ENCODE measurements around the gene FAM131B. TPM values are rescaled to one million over a fixed set of nuclear protein-coding genes. Genes with fewer than 3 reads are reported as not detected.

The FAM131B gene
- total RNA-seq, 1 experiment from 2014 or later: 0.16 TPM

DNA sequence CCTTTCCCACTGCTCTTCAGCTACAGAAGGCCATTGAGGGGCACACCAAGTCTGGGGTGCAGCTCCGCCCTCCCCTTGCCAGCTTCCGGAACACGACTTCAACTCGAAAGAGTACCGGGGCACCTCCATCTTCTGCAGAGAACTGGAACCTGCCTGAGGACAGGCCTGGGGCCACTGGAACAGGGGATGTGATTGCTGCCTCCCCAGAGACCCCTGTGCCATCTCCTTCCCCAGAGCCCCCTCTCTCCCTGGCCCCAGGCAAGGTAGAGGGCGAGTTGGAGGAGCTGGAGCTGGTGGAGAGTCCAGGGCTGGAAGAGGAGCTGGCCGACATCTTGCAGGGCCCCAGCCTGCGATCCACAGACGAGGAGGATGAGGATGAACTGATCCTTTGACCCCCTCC is 10.9 kb downstream of the FAM131B start:
- Histone ChIP-seq H3K27ac (no peak overlapping the region), H3K9me3 (replicated peaks) (no peaks in the 10 kb centered on the region), H3K4me3 (no peak overlapping the region), H3K36me3 (no peaks in the 10 kb centered on the region), H3K27me3 (replicated peaks) (peaks cover 24% of the 10 kb centered on the region), H3K4me1 (replicated peaks) (no peaks in the 10 kb centered on the region)
- no peak for DNase-seq (ENCODE audit: low read depth in 1 of 2, low spot score in 2 of 2)

DNA sequence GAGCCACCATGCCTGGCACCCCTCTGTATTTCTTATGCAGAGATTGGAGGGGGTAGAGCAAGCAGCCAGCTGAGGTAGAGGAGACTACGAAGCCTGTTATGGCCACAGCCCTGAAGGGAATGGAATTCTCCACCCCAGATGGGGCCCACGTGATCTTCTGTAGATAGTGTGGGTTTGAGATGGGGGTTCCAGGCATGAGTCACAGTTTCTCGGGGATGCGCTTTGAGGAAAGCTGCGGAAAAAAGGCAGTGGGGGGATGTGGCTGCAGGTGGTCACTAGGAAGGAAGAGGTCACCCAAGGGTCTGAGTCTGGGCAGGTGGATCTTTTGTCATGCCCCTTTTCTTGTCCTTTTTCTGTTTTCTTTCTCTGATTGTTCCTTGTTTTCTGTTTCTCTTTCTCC is 11.5 kb downstream of the FAM131B start:
- Histone ChIP-seq H3K27me3 (replicated peaks) (peaks cover 25% of the 10 kb centered on the region), H3K9me3 (replicated peaks) (no peaks in the 10 kb centered on the region), H3K4me1 (replicated peaks) (no peaks in the 10 kb centered on the region), H3K4me3 (no peak overlapping the region), H3K36me3 (no peaks in the 10 kb centered on the region), H3K27ac (no peak overlapping the region)
- DNase-seq (ENCODE audit: low read depth in 1 of 2, low spot score in 2 of 2): no peak

DNA sequence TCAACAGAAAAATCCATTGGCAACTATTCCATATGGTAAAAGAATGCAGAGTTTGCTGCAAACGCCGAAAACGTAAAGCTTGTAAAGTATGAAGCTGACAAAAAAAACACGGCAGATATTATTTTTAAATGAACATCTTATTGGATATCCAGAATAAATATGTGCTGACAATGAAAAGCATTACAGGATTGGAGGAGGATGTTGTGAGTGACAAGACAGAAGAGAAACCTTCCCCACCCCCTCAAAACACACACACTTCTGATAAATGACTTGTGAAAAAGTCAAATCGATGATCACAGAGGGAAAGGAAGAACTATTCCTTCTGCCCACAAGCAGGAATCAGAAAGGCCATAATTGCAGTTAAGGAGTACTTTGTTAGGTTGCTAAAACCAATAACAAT is 14.6 kb downstream of the FAM131B start:
- no peaks in the 10 kb centered on the region for H3K9me3 ChIP-seq (replicated peaks)
- no peaks in the 10 kb centered on the region for H3K36me3 ChIP-seq
- no peak for DNase-seq (ENCODE audit: low read depth in 1 of 2, low spot score in 2 of 2)
- peaks cover 39% of the 10 kb centered on the region for H3K27me3 ChIP-seq (replicated peaks)
- no peak overlapping the region for H3K27ac ChIP-seq
- H3K4me1 ChIP-seq (replicated peaks): no peaks in the 10 kb centered on the region
- no peak overlapping the region for H3K4me3 ChIP-seq

DNA sequence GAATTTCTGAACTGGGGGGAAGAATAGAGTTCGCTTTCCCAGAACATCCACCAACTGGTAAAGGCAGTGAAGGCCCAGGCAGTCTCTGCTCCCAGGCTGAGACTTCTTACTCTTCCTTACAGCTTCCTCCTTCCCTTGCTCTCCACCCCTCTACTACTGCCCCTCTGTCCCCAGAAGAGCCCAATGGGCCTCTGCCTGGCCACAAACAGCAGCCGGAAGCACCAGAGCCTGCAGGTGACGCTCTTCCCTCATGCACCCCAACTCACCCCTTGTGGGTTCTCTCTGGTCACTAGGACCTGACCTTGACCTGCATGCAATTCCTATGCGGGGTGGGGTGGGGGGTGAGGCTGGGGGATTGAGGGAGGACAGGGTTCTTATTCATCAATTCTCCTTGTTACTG is 16.5 kb downstream of the FAM131B start:
- Histone ChIP-seq H3K27ac (no peak overlapping the region), H3K4me1 (replicated peaks) (no peaks in the 10 kb centered on the region), H3K4me3 (no peak overlapping the region), H3K36me3 (no peaks in the 10 kb centered on the region), H3K27me3 (replicated peaks) (peaks cover 32% of the 10 kb centered on the region), H3K9me3 (replicated peaks) (no peaks in the 10 kb centered on the region)
- DNase-seq (ENCODE audit: low read depth in 1 of 2, low spot score in 2 of 2): no peak

DNA sequence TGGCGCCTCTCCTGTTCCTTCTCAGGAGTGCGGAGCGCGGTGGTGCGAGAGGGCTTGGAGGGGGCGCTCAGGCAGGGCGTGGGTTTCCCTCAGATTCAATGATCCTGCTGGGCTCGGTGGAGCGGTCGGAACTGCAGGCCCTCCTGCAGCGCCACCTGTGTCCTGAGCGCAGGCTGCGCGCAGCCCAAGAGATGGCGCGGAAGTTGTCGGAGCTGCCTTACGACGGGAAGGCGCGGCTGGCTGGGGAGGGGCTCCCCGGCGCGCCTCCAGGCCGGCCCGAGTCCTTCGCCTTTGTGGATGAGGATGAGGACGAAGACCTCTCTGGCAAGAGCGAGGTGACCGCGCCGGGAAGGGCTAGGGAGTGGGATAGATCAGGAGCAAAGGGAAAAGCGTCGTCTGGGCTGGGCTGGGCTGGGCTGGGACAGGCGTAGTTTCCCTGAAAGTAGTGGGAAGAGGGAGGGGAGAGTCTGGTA is 17.0 kb downstream of the FAM131B start:
- Histone ChIP-seq H3K27ac (no peak overlapping the region), H3K9me3 (replicated peaks) (no peaks in the 10 kb centered on the region), H3K4me1 (replicated peaks) (no peaks in the 10 kb centered on the region), H3K27me3 (replicated peaks) (peaks cover 31% of the 10 kb centered on the region), H3K4me3 (no peak overlapping the region), H3K36me3 (no peaks in the 10 kb centered on the region)
- DNase-seq (ENCODE audit: low read depth in 1 of 2, low spot score in 2 of 2): no peak

DNA sequence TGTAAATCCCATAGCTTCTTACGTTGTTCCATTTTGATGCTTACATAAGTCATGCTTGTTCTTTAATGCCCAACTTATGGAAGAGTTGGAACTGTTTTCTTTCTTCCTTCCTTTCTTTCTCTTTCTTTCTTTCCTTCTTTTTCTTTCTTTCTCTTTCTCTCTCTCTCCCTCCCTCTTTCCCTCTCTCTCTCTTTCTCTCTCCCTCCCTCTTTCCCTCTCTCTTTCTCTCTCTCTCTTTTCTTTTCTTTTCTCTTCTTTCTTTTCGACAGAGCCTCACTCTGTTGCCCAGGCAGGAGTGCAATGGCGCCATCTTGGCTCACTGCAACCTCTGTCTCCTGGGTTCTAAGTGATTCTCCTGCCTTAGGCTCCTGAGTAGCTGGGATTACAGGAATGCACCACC is 18.9 kb downstream of the FAM131B start:
- no peaks in the 10 kb centered on the region for H3K4me1 ChIP-seq (replicated peaks)
- H3K36me3 ChIP-seq: no peaks in the 10 kb centered on the region
- H3K9me3 ChIP-seq (replicated peaks): no peaks in the 10 kb centered on the region
- no peak overlapping the region for H3K27ac ChIP-seq
- no peak overlapping the region for H3K4me3 ChIP-seq
- peaks cover 23% of the 10 kb centered on the region for H3K27me3 ChIP-seq (replicated peaks)
- DNase-seq (ENCODE audit: low read depth in 1 of 2, low spot score in 2 of 2): no peak

DNA sequence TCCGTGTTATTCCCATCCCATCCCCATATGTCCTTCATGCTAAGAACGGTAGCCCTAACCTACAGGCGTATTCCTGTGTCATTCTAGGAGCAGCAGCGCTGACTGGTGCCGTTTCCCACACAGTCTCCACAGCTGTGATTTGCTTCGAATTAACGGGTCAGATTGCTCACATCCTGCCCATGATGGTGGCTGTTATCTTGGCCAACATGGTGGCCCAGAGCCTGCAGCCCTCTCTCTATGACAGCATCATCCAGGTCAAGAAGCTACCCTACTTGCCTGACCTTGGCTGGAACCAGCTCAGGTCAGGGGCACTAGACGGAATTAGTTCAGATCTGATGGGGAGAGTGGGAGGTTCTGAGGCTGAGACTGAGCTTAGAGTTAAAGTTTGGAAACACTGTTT is 20.7 kb downstream of the FAM131B start:
- H3K4me1 ChIP-seq (replicated peaks): no peaks in the 10 kb centered on the region

DNA sequence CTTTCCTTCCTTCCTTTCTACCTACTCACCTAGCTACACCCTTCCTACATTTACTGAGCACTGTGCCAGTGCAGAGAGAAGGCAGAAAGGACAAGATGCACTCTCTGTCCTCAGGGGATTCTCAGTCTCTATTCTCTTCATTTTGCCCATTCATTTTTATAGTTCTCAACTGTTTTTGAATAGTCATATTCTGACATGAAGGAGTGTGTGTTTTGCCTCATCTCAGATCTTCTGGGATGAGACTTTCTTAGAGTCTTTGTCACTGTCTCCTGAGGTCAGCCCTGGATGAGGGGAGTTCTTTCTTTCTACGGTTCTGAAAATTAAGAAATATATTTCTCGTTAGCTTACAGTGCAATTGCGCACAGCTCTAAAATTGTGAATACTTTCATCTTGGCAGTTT is 25.3 kb downstream of the FAM131B start:
- H3K27ac ChIP-seq: no peak overlapping the region
- no peaks in the 10 kb centered on the region for H3K9me3 ChIP-seq (replicated peaks)

More for the DNA sequence above, 20.7 kb downstream of the FAM131B start:
- Histone ChIP-seq H3K9me3 (replicated peaks) (no peaks in the 10 kb centered on the region), H3K27ac (no peak overlapping the region), H3K27me3 (replicated peaks) (peaks cover 29% of the 10 kb centered on the region), H3K4me3 (no peak overlapping the region), H3K36me3 (no peaks in the 10 kb centered on the region)
- DNase-seq (ENCODE audit: low read depth in 1 of 2, low spot score in 2 of 2): no peak

DNA sequence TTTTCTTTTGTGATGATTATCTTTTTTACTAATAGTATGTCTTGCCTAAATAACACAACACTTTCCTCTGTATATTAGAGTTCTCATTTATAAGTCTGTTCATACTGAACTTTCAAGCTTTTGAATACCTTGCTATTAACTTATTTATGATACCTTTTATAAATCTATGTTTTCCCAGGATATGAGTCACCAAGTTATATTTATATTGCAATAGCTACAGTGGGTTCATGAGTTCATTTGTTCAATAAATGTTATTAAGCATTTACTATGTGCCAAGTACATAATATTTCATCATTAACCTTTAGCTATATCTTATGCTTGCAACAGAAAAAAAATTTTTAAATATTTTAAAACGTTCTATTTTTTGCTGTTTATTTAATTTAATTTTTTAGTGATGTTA is 28.3 kb downstream of the FAM131B start:
- Histone ChIP-seq H3K4me3 (no peak overlapping the region), H3K9me3 (replicated peaks) (no peaks in the 10 kb centered on the region), H3K36me3 (no peaks in the 10 kb centered on the region), H3K4me1 (replicated peaks) (no peaks in the 10 kb centered on the region), H3K27ac (no peak overlapping the region), H3K27me3 (replicated peaks) (peaks cover 12% of the 10 kb centered on the region; the same call in 1 of the 2 replicates)
- DNase-seq (ENCODE audit: low read depth in 1 of 2, low spot score in 2 of 2): no peak

More for the DNA sequence above, 25.3 kb downstream of the FAM131B start:
- no peak for DNase-seq (ENCODE audit: low read depth in 1 of 2, low spot score in 2 of 2)
- Histone ChIP-seq H3K27me3 (replicated peaks) (peaks cover 12% of the 10 kb centered on the region; the same call in 1 of the 2 replicates), H3K4me1 (replicated peaks) (no peaks in the 10 kb centered on the region), H3K4me3 (no peak overlapping the region), H3K36me3 (no peaks in the 10 kb centered on the region)

DNA sequence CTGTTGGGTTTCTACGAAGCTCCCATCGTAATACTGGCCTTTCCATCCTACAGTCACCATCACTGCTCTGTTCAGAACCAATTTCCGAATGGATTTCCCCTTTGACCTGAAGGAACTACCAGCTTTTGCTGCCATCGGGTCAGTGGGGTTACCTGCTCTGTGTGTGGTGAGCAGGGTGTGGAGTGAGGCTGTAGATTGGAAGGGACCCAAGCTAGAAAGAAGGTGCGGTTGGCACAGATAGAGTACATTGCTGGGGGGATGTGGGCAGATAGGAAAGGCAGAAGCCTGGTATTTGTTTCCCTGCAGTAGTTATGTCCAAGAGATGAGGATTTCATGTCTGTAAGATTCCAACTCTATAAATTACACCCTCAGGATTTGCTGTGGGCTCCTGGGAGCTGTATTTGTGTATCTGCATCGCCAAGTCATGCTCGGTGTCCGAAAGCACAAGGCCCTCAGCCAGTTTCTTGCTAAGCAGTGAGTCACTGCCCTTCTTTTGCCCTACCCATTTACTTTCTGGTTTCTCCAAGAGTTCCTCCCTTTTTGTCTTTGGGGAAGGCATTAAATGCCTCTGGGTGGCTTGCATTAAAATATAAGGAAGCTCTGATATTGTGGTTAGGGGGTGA is 31.2 kb downstream of the FAM131B start:
- Histone ChIP-seq H3K27me3 (replicated peaks) (peaks cover 3% of the 10 kb centered on the region; the same call in 1 of the 2 replicates), H3K4me1 (replicated peaks) (no peaks in the 10 kb centered on the region), H3K36me3 (no peaks in the 10 kb centered on the region), H3K9me3 (replicated peaks) (no peaks in the 10 kb centered on the region), H3K4me3 (no peak overlapping the region), H3K27ac (no peak overlapping the region)
- peak in 1 of 2 experiments; percentile 18 for DNase-seq (ENCODE audit: low read depth in 1 of 2, low spot score in 2 of 2)

DNA sequence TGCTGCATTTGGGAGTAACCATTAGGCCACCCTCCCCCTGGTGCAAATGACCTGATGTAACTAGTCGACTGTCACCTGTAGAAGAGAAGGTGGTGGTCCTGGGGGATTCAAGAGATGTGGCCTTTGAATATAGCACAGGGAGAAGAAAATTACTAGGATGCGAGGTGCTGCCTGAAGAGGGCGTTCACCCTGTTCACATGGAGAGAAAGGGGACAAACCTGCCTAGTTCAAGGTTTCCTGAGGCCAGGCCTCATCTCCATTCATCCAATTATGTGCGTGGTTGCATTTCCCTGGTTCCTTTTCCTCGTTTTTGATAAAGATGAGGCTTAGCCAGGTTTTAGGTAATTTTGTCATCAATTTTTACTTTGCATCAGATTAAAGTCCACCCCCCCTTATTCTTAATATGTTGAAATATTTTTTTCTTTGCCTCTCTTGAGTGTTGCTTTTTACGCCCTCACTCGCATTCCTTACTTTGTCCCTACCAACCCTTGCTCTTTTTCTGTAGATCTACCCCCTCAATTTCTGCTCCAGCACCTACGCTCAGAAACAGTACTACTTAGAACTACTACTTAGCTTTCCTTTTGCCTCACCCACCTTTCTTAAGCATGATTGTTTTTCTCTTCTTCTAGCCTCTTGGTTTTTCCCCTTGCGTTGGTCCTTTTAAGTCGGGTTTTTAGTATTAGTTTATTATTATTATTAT is 32.9 kb downstream of the FAM131B start:
- Histone ChIP-seq H3K27ac (no peak overlapping the region), H3K27me3 (replicated peaks) (no peaks in the 10 kb centered on the region; the same call in 1 of the 2 replicates), H3K4me1 (replicated peaks) (no peaks in the 10 kb centered on the region), H3K9me3 (replicated peaks) (no peaks in the 10 kb centered on the region), H3K4me3 (no peak overlapping the region), H3K36me3 (no peaks in the 10 kb centered on the region)
- no peak for DNase-seq (ENCODE audit: low read depth in 1 of 2, low spot score in 2 of 2)

DNA sequence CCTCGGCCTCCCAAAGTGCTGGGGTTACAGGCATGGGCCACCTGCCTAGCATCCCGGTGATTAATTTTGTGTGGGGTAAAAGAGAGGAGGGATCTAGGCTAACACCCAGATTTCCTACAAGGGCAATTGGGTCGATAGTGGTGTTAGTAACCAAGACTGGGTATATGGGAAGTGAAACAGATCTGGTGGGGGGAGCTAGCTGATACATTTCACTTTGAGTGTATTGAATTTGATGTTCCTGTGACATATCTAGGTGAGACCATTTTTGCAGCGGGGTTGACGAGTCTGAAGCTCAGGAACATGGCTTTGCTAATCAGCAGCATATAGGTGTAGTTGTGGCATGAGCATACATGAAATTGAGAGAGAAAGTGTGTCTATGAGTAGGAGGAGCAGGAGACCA is 34.6 kb downstream of the FAM131B start:
- no peak for DNase-seq (ENCODE audit: low read depth in 1 of 2, low spot score in 2 of 2)
- H3K27me3 ChIP-seq (replicated peaks): no peaks in the 10 kb centered on the region
- no peaks in the 10 kb centered on the region for H3K36me3 ChIP-seq
- H3K4me3 ChIP-seq: no peak overlapping the region
- H3K4me1 ChIP-seq (replicated peaks): no peaks in the 10 kb centered on the region
- no peaks in the 10 kb centered on the region for H3K9me3 ChIP-seq (replicated peaks)
- H3K27ac ChIP-seq: no peak overlapping the region

DNA sequence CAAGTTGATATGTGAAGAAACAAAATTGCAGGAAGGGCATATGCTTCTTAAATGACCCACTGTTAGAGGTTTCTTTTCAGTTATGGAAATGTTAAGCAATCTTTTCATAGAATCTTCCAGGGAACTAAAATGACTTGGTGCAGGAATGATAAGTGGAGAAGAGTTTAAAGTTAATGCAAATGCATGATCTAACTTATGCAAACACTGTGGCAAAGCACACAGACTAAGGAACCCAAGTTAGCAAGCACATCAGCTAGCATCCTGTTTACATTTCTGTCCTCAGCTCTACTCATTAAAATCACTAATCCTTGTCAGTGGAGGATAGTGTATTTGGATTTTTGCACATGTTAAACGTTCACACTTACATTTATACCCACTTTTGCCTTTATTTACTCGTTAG is 37.3 kb downstream of the FAM131B start:
- H3K4me1 ChIP-seq (replicated peaks): no peaks in the 10 kb centered on the region
- H3K36me3 ChIP-seq: no peaks in the 10 kb centered on the region
- no peak overlapping the region for H3K27ac ChIP-seq
- H3K4me3 ChIP-seq: no peak overlapping the region
- H3K9me3 ChIP-seq (replicated peaks): no peaks in the 10 kb centered on the region
- no peak for DNase-seq (ENCODE audit: low read depth in 1 of 2, low spot score in 2 of 2)
- no peaks in the 10 kb centered on the region for H3K27me3 ChIP-seq (replicated peaks)

DNA sequence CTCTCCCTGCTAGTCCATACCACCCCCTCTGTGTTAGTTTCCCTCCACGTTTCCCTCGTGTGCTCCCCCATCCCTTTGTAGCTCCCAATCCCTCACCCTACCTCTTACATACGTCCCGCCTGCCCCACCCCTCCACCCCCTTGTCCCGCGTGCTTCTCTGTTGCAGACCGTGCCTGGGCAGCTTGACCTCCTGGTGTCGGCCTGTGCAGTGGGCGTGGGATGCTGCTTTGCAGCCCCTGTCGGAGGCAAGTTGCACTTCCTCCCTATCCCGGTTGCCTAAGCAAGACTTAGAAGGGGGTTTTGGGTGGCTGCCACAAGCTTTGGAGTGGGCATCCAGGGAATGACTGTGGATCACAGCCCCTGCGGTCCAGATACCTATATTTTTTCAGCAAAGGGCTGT is 38.9 kb downstream of the FAM131B start:
- no peaks in the 10 kb centered on the region for H3K27me3 ChIP-seq (replicated peaks)
- H3K27ac ChIP-seq: no peak overlapping the region
- no peak overlapping the region for H3K4me3 ChIP-seq
- no peak for DNase-seq (ENCODE audit: low read depth in 1 of 2, low spot score in 2 of 2)
- H3K36me3 ChIP-seq: no peaks in the 10 kb centered on the region
- no peaks in the 10 kb centered on the region for H3K4me1 ChIP-seq (replicated peaks)
- H3K9me3 ChIP-seq (replicated peaks): no peaks in the 10 kb centered on the region
